Activated CD4-positive, alpha-beta T cell treated with anti-CD3 and anti-CD28 coated beads, Interleukin-2, Interleukin-4, amounts not matched to agents 100 ng/mL and 50 ng/mL, durations not matched to agents 16 hours and 8 hours (primary cell): ENCODE data around the gene MT1B.

Source experiments
- DNase-seq: peaks from one replicate; pipeline ENCODE4 v3.0.0-alpha.2; 2020; ENCODE audit warnings: low spot score

MT1B gene

DNA sequence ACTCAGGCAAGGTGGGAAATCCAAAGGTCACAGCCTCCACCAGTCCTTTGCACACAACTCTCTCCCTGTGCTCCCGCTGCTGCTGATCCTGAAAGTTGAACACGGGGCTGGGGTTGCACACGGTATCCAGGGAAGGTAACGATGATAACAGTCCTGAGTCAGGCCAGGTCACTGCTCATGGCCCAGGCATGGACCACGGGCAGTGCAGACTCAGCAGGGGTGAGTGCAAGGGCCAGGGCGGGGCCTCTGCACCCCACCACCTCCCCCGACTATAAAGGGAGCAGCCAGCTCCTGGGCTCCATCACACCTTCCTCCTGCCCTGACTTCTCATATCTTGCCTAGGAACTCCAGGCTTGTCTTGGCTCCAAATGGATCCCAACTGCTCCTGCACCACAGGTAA lies at the start of gene MT1B:
Gene MT1B (plus strand): TSS at position 301 of the 400 bp plus-strand sequence. CDS start 68 bp downstream, at position 369.
- no peak for DNase-seq

DNA sequence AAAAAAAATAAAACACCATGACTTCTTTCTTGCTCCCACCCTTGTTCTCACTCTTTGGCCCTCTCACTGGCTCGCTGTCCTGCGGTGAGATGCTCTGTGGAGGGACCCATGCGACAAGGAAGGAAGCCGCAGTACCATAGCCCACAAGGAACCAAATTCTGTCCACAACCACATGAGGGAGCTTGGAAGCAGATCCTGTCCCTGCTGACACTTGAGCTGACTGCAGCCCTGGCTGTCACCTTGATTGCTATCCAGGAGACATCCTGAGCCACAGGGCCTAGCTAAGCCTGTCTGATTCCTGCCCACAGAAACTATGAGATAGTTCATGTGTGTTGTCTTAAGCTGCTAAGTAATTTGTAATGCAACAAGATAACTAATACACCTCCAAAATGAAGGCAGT lies 48.1 kb upstream of the MT1B start:
- DNase-seq = no peak

DNA sequence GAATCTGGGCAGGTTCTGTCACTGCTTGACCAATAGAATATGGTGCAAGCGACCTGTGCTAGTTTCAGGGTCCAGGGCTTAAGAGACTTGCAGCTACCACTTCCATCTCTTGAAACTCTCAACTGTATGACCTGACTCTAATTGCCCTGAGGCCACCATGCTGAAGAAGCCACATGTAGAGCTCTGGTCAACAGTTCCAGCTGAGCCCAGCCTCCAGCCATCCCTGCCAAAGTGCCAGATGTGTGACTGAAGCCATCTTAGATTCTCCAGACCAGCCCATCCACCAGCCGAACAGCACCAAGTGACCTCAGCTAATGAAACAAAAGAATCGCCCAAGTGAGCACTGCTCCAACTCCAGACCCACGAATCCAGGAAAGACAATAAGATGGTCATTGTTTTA lies 46.7 kb upstream of the MT1B start:
- DNase-seq = no peak

DNA sequence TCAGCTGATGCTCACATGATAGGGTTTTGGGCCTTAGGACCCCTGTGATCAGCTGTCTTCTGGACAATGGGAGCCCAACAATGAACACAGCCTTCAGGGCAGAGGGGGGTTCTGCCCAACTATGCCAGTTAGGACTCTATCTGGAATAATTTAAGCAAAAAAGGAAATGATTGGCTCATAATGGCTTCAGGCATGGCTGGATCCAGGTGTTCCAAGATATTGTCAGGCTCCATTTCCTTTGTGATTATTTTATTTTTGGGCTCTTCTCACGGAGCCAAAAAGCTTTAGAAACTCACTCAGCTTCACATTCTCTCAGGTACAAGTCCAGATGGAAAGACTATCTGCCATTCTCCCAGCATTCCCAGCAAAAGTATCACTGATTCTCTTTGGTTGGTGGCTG lies 46.2 kb upstream of the MT1B start:
- no peak for DNase-seq

DNA sequence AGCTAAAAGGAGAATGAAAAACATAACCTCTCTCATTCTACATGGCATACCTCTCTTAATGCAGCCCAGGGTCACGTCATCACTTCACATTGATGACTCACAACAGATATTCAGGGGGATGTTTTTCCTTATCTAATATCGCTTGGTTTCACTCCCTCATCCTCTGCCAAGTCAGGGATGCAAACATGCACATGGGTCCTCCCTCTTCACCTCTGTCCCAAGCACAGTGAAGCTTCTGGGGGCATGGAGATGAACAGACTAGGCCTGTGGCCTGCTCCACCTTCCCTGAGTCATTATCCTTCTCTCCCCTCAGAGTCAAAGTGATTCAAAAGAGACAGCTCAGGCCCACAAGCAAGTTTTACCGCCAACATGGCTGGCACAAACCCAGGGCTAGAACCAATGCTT lies 45.6 kb upstream of the MT1B start:
- DNase-seq = no peak

DNA sequence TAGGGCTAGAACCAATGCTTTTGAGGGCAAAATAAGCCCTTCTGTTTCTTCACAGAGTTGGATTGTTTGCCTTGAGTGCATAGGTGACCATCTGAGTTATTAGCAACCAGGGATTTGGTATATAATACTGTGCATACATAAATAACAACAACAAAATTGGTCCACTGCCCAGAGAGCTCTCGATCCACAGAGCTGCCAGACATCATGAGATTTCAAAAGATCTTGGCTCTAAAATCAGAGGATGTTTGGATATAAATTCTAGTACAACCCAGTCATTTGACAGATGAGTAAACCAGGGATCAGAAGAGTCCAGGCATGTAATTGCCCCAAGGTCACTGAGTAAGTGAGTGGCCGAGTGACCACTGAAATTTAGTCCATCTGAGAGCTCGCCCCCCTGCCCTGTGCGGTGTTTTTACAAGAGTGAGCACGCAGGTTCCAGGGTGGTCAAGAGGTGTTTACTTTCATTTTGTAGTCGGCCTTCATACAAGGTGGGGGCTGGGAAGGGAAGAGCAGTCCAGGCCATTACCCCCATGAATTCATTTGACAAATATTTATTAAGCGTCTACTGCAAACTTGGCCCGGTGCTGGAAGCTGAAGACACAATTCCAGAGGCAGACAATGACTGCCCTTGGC lies 45.1 kb upstream of the MT1B start:
- no peak for DNase-seq

DNA sequence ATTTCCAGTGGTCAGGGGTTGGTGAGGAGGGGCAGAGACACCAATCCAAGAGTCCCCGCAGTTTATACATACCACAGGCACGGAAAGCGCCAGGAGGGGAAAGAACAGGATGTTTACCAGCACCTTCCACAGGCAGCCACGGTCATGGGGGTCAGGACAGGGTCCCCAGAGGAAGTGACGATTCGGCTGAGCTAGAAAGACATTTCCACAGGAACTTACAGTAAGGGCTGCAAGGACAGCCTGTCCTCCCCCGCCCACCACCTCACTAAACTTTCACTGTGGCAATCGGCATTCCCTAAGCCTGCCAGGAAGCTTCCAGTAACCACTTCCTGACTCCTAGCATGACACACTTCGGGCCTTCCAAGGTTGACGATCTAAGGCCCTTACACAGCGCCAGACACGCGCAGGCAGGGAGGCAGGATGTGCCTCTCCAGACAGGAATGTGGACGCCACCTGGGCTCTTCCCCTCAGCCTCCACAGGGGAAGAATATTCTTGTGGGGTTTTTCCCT lies 44.5 kb upstream of the MT1B start:
- no peak for DNase-seq

DNA sequence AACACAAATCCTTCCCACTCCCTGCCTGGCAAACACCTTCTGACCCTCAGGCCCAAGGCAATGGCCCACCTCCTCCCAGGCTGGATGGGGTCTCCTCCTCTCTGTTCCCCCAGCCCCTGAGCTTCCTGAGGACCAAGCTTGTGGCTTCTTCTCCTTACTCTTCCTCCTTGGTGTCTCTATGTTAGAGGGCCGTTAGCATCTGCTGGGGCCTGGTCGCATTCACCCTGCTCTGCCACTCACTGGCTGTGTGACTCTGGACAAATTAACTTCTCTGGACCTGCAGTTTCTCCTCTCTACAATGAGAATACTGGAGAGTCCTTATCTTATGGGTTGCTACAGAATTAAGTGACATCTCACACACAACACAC lies 44.0 kb upstream of the MT1B start:
- no peak for DNase-seq

DNA sequence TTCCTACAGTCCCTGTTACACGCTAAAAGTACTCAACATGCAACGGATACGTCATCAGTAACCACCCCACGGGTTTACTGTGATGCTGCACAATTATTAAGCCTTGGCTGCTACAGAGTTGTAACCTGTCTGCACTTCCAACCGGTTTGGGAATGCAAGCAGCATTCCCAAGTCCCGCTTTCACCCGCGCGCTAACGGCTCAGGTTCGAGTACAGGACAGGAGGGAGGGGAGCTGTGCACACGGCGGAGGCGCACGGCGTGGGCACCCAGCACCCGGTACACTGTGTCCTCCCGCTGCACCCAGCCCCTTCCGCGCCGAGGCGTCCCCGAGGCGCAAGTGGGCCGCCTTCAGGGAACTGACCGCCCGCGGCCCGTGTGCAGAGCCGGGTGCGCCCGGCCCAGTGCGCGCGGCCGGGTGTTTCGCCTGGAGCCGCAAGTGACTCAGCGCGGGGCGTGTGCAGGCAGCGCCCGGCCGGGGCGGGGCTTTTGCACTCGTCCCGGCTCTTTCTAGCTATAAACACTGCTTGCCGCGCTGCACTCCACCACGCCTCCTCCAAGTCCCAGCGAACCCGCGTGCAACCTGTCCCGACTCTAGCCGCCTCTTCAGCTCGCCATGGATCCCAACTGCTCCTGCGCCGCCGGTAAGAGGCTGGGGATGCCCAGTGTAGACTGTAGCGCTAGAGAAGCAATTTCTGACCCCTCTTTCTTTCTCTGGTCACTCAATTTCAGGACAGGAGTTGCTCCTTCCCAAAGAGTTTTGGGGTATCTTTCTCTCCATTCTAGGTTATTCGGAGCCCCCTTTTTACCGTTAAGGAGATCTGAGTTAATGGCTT lies 43.4 kb upstream of the MT1B start, which contains the start of gene MT2A:
Gene MT2A (plus strand): TSS at position 542 of the 833 bp plus-strand sequence. CDS start 72 bp downstream, at position 614.
- DNase-seq = peak; percentile 94

DNA sequence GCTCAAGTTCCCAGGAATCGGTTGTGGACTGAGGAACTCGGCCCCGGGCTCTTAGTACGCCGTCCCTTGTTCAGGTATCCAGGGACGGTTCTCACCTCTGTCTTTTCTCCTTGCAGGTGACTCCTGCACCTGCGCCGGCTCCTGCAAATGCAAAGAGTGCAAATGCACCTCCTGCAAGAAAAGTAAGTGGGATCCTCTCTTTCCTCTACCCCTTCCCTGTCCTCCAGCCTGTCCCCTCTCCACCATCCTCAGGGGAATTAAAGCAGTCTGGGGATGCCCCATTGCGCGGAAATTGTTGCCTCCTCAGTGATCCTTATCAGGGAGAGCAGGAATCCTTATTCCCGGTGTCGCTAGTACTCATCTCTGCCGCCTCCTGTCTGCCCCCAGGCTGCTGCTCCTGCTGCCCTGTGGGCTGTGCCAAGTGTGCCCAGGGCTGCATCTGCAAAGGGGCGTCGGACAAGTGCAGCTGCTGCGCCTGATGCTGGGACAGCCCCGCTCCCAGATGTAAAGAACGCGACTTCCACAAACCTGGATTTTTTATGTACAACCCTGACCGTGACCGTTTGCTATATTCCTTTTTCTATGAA lies 42.7 kb upstream of the MT1B start:
- DNase-seq = no peak

DNA sequence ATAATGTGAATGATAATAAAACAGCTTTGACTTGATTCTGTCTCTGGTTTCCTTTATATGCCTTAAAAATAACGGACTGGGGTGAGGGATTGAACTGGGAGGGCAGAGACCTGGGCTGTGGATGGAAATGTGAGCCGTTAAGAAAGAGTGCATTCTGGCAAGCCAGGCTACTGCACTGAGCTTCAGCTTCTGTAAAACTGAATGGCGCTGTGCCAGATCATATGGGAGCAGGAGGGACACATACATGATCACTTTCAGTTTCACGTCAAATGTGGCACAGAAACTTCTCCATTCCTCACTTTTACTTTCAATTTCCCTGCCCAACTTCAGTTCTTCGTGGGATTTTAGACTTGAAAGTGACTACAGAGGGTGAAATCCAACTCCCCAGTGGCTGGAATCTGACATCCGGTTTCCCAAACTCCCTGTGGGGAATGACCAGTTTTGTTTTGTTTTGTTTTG lies 42.2 kb upstream of the MT1B start:
- peak; percentile 85 for DNase-seq

DNA sequence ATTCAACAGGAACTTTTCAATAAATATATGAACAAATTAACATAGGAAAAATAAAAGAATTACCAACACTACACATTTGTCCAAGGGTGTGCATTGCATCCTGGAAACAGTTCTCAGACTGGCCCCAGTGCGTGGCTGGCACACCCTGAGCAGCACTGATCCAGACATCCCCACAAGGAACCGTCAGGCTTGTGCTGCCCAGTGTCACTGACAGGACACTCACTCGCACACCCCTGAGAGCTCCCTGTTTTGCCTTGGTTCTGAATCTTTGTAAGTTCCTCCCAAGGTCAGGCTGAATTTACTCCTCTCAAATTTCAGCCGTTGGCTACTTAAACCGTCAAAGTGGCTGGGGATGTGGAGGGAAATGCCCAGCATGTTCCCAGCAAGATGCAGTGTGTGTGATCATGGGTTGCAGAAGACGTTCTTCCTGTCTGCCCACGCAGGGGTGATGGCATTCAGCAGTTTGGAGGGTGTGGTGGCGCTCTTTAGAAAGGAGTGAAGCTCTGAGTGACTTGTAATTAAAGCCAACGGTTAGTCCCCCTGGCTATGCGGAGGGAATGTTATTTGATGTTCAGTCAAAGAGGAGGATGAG lies 41.6 kb upstream of the MT1B start:
- DNase-seq = peak; percentile 77

DNA sequence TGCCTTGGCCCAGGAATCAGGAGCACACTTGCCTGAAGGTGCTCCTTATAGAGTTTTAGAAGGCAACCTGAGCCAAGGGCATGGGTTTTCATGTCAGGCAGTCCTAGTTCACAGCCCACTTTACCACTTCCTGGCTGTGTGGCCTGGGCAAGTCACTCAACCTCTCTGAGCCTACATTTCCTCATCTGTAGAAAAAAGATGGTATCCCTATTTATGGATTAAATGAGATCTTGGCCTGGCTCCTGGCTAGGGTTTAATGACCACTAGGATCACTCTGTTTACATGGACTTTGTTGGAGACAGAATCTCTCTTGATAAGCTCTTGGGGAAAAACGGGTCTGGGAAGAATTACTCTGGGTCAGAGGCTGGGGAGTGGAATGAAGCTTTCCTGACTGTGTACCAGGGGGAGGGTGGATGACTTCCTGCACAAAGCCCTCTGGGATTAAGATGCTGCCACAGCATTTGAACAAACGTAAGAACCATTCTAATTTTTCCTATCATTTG lies 41.0 kb upstream of the MT1B start:
- DNase-seq = peak; percentile 48

DNA sequence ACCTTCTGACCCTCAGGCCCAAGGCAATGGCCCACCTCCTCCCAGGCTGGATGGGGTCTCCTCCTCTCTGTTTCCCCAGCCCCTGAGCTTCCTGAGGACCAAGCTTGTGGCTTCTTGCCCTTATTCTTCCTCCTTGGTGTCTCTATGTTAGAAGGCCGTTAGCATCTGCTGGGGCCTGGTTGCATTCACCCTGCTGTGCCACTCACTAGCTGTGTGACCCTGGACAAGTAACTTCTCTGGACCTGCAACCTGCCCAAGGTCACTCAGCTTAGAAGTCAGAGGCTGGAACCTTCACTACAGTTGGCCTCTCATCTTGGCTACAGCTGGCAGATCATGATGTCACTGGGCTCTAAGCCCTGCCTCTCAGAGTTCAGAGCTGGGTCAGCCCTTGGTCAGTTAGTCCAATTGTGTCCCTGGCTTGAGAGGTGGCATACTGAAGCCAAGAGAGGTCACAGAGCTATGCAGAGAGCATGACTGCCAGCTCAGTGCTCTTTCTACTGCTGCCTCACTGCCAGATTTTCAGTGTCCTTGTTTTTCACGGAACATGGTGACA lies 40.3 kb upstream of the MT1B start:
- no peak for DNase-seq

DNA sequence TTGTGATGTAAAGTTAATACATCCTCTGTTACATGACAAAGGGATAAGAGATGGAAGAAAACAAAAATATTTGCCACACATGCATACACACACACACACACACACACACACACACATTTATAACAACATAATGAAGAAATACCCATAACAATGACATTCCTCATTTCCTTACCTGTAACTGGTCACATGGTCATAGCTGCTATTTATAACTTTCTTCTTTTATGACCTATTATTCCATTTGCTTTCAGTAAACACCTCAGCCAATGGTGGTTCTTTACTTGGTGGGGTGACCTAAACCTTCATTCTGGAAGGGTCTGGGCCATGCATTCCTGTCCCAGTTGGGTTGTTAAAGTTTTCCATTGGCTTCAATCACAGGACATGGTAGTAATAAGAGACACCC lies 38.0 kb upstream of the MT1B start:
- DNase-seq = no peak

DNA sequence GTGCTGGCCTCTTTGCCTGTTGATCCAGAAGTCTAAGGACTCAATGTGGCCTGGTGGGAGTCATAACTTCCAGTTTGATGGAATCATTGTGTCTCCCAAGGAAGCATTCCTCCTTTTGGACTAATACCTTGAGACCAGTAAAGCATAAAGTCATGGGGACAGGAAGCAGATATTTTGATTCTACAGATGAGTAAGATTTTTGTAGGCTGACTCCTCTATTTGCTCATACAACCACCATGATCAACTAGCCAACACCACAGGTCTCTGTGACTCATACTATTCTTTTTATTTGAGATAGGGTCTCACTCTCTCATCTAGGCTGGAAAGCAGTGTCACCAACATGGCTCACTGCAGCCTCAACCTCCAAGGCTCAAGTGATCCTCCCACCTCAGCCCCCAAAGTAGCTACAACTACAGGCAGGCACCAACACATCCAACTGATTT lies 37.1 kb upstream of the MT1B start:
- peak; percentile 81 for DNase-seq

DNA sequence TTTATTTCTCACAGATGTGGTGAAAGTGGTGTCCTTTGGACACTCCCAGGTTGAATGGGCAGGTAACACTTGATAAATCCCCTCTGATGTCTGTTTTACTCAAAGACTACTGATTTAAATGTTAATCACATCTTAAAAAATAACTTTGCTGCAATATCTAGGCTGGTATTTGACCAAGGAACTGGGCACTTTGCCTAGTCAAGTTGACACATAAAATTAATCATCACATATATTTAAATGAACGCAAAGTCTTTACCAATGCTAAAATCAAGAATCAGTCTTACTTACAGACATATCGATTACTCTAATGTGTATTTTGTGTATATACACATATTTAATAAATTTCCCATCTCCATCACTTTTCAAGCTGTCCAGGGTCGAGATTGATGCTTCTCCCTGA lies 36.3 kb upstream of the MT1B start:
- DNase-seq = no peak

DNA sequence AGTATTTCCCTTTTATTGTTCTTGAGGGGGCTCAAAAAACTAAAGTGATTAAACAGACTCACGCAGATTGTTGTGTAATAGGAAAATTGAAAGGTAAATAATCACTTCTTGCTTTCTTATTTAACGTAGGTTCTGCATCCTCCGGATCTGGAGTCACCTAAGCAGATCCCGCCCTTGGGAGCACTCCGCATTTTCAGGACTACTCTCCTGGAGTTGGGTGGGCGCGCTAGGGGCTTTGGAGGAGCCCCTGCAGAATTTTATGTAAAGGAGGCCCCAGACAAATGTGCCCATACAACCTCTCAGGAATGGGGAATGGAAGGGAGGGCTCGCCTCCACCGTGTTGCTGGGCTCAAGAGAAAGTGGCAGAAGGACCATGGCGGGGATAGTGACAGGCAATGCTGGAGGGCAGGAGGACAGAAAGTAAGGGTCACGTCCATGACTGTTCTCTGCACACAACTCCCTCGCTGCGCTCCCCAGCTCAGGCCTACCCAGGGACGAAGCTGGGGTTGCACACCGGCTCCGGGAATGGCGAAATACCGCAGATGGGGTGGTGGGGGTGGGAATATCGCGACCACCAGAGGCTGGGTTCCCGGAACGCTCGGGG lies 35.0 kb upstream of the MT1B start:
- DNase-seq = no peak

DNA sequence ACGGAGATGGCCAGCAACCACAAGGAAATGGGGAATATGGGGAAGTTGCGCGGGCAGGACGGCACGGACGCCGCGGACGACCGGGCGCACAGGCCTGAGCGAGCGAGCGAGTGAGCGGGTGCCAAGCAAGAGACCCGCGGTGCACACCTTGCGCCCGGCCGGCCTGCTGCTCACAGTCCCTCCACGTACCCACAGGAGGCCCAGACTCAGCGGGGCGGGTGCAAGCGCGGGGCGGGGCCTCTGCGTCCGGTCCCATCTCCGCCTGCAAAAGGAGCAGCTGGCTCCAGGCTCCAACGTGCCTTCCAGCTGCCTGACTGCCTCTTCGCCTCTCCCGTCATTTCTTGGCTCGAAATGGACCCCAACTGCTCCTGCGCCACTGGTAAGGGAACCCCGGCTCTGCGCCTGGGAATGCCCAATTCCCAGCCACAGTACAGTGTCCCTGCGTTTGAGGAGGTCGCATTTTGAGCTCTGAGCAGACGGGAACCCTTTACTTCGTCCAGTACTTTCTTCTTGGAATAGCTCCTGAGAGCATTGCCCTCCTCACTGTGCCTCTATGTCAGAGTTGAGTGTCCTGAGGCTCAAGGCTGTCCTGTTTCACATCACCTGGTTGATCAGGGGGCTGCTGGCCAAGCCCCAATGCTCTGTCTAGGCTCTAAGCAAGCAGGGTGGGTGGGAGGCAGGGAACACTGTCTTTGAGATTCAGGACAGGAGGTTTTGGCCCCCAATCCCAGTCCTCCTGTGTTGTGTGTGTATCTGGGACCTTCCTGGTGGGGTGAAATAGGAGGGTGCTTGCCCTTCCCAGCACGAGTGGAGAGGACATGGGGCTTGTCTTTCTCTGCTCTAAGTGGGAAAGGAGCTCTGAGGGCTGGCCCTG lies 34.2 kb upstream of the MT1B start:
- peak; percentile 63 for DNase-seq

DNA sequence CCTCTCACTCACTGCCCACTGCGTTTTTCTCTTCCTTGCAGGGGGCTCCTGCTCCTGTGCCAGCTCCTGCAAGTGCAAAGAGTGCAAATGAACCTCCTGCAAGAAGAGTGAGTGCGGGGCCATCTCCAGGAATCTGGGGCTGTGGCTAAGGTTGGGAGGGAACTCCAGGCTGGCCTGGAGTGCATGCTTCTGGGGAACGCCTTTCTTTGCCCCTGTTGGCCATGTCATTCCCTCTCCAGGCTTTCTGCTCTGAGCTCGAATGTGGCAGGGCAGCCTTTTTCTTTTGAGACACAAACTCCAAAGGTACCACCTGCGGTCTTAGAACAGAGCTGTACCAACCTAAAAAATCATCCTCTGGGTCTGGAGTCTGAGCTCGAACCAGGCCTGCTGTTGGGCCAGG lies 33.5 kb upstream of the MT1B start:
- DNase-seq = no peak
